ENCODE measurements around the gene HDGFL2.
"Not testable (repeated sequence)": the region's sequence is repeated elsewhere in the genome, so short reads cannot be mapped to it uniquely, and the experiment has no call there.

HDGFL2 gene

DNA sequence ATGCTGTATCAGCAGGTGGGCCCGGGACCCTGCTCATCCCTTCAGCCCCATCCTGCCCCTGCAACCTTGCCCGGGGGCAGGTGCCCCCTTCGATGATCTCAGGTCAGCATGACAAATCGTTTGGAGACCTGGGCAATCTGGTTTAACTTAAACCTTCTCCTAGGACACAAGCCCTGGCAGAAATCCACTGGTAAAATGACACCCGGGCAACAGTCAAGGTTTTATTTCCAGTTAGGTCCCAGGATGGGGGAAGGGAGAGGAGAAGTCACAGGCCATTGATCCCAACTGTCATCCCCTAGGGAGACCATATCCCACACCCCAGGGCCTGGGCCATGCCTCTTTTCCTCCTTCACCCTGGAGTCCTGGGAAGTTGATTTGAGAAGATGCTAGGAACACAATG, 64.7 kb downstream of the HDGFL2 start:
- ChIA-PET CTCF (no interaction called here), POLR2A (ENCODE audit: low non-redundant PET) (no interaction called here)
- H3K27ac ChIP-seq, result no peak overlapping the region
- no peak for DNase-seq (ENCODE audit: low spot score)
- TF ChIP-seq, protein P1, sequence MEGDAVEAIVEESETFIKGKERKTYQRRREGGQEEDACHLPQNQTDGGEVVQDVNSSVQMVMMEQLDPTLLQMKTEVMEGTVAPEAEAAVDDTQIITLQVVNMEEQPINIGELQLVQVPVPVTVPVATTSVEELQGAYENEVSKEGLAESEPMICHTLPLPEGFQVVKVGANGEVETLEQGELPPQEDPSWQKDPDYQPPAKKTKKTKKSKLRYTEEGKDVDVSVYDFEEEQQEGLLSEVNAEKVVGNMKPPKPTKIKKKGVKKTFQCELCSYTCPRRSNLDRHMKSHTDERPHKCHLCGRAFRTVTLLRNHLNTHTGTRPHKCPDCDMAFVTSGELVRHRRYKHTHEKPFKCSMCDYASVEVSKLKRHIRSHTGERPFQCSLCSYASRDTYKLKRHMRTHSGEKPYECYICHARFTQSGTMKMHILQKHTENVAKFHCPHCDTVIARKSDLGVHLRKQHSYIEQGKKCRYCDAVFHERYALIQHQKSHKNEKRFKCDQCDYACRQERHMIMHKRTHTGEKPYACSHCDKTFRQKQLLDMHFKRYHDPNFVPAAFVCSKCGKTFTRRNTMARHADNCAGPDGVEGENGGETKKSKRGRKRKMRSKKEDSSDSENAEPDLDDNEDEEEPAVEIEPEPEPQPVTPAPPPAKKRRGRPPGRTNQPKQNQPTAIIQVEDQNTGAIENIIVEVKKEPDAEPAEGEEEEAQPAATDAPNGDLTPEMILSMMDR (conservative IDR thresholded peaks at IDR 0.05; ENCODE audit: low read depth), result no peak

DNA sequence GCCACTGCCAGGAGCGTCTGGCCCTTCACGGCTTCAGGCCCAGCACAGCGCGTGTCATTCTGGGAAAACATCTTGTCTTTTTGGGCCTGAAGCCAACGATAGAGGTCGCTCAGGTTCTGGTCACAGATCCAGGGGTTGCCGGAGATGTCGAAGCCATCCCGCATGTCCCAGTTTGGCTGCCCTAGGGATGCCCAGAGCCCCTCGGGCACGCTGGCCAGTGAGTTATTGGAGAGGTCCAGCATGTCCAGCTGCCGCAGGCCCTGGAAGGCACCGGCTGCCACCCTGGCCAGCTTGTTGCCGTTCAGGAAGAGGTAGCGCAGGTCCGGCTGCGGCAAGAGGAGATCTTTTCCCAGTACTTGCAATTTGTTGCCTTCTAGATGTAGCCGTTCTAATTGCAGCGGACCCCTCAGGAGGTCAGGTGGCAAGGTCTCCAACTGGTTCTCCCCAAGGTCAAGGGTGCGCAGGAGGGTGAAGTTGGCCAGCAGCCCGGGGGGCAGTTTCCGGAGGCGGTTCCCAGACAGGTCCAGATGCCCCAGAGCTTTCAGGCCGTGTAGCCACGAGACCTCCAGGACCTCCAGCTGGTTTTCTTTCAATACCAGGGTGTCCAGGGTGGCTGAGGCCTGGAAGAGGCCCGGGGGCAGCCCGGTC, 66.0 kb downstream of the HDGFL2 start:
- no peak for DNase-seq (ENCODE audit: low spot score)
- TF ChIP-seq, protein P1 (conservative IDR thresholded peaks at IDR 0.05; ENCODE audit: low read depth), result no peak
- ChIA-PET POLR2A (ENCODE audit: low non-redundant PET) (no interaction called here), CTCF (interaction anchor here (0.6 to 1.3 kb wide), 4 partner anchors 13 to 163 kb away, joined by 3 to 6 read pairs (median 4); no protein-coding TSS in a partner anchor)
- H3K27ac ChIP-seq, result no peak overlapping the region

DNA sequence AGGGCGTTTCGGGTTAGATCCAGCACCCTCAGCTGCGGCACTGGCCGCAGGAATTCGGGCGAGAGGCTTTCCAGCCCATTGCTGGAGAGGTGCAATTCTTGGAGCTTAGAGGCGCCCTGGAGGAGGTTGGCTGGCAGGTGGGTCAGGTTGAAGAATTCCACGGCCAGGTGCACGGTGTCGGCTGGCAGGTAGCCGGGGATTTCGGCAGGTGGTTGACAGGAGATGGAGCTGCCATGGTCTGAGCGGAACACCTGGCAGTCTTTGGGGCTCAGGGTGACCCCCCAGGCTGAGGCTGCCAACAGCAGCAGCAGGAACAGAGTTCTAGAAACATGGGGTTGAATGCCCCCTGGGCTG, 66.5 kb downstream of the HDGFL2 start:
- CTCF ChIA-PET, result interaction anchor here (0.6 to 1.3 kb wide), 5 partner anchors 9 to 164 kb away, joined by 3 to 6 read pairs (median 3); no protein-coding TSS in a partner anchor
- TF ChIP-seq, protein P1 (conservative IDR thresholded peaks at IDR 0.05; ENCODE audit: low read depth), result no peak
- DNase-seq (ENCODE audit: low spot score), result no peak
- POLR2A ChIA-PET (ENCODE audit: low non-redundant PET), result no interaction called here
- H3K27ac ChIP-seq, result no peak overlapping the region

DNA sequence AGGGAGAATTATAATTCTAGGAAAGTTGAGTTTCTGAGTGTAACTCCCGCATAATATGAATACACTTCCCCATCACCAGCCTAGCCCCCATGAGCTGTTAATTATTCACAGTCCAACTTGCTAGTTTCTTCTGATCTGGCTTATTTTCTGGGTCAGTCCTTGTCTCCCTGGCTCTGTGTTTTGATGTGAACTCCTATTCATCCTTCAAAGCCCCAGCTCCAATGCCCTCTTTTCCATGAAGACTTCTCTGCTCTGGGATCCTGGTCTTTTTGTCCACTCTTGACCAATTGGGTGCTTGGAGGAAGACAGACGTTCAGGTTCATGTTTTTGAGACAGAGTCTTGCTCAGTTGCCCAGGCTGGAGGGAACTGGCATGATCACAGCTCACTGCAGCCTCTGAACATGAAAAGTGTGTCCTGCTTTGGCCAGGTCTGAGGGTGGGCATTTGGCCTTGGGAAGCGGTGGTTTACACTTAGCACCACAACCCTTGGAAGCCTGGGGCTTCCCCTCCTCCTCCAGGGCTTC, 67.1 kb downstream of the HDGFL2 start:
- DNase-seq (ENCODE audit: low spot score), result no peak
- no peak overlapping the region for H3K27ac ChIP-seq
- TF ChIP-seq, protein P1 (conservative IDR thresholded peaks at IDR 0.05; ENCODE audit: low read depth), result no peak
- ChIA-PET POLR2A (ENCODE audit: low non-redundant PET) (no interaction called here), CTCF (interaction anchor here (0.6 to 1.3 kb wide), 5 partner anchors 8 to 165 kb away, joined by 3 to 4 read pairs (median 3); no protein-coding TSS in a partner anchor)

DNA sequence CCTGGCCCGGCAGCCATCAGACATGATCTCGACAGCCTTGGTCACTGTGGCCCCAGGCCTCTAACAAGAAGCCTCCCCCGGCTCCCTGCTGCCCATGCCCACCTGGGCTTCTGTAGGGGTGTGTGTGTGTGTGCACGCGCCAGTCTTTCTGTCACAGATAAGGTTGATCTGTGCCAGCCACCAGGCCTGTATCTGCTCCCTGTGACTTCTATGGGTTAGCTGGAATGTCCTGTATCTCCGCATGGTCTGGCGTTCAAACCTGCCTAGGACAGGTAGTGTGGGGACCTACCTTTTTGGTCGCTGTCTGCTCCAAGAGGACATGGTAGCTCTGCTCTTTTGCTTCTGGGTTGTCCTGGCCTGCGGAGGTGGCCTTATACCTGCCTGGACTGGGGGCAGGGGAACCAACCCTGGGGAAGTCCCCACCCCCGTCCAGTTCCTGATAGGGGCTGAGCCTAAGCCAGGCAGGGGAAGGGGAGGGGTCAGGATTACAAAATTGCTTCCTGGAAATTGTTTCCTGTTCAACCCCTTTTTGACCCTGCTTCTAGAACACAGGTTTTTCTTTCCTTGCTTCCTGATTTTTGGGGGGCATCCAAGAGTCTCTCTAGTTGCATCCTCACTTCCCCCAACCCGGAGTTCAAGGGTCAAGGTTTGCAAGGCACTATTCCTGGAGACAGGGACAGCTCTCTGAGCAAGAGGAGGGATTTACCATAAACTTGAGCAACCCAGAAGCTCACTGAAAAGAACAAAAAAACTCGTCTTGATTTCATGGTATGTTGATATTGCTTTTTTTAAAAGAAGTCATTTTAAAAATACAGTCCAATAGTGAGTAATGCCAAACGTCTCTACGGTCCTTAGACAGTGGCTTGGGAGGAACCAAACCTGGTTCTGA, 67.8 kb downstream of the HDGFL2 start, which contains the start of gene LRG1:
TSS of gene LRG1 (minus strand) at position 344 of the 889 bp plus-strand sequence. CDS start at position 321, 23 bp downstream.
- no peak for DNase-seq (ENCODE audit: low spot score)
- TF ChIP-seq, protein P1 (conservative IDR thresholded peaks at IDR 0.05; ENCODE audit: low read depth), result no peak
- ChIA-PET CTCF (interaction anchor here (0.8 to 1.3 kb wide), 3 partner anchors 17 to 96 kb away, joined by 3 read pairs; no protein-coding TSS in a partner anchor), POLR2A (ENCODE audit: low non-redundant PET) (no interaction called here)
- no peak within 1 kb of the TSS for H3K27ac ChIP-seq

DNA sequence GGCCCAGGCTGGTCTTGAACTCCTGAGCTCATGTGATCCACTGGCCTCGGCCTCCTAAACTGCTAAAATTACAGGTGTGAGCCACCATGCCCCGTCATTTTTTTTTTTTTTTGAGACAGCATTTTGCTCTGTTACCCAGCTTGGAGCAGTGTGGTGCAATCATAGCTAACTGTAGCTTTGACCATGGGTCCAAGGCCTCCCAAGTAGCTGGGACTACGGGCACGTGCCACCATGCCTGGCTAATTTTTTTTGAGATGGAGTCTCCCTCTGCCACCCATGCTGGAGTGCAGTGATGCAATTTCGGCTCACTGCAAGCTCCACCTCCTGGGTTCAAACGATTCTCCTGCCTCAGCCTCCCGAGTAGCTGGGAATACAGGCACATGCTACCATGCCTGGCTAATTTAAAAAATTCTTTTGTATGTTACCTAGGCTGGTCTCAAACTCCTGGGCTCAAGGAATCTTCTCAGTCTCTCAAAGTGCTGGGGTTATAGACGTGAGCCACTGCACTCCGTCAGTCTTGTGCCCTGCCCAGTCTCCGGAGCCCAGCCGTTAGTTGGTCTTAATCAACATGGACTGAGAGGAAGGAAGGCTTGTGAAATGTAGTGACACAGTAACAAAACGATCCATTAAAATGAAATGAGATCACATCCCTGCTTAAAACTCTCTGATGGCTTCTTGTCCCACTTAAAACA, 69.2 kb downstream of the HDGFL2 start:
- ChIA-PET CTCF (interaction anchor here (1.4 kb wide), 1 partner anchor 16 kb away, joined by 4 read pairs; no protein-coding TSS in a partner anchor), POLR2A (ENCODE audit: low non-redundant PET) (interaction anchor here (0.6 kb wide), 1 partner anchor 932 kb away, joined by 4 read pairs; no protein-coding TSS in a partner anchor)
- no peak for DNase-seq (ENCODE audit: low spot score)
- H3K27ac ChIP-seq, result no peak overlapping the region
- TF ChIP-seq, protein P1 (conservative IDR thresholded peaks at IDR 0.05; ENCODE audit: low read depth), result no peak

DNA sequence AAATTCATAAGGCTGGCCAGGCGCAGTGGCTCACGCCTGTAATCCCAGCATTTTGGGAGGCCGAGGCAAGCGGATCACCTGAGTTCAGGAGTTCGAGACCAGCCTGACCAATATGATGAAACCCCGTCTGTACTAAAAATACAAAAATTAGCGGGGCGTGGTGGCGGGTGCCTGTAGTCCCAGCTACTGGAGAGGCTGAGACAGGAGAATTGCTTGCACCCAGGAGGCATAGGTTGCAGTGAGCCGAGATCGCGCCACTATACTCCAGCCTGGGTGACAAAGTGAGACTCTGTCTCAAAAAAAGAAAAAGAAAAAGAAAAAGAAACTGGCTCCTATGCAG, 69.7 kb downstream of the HDGFL2 start:
- not testable (repeated sequence) for H3K27ac ChIP-seq; DNase-seq (ENCODE audit: low spot score)
- POLR2A ChIA-PET (ENCODE audit: low non-redundant PET), result interaction anchor here (0.6 kb wide), 1 partner anchor 933 kb away, joined by 4 read pairs; no protein-coding TSS in a partner anchor
- CTCF ChIA-PET, result interaction anchor here (1.4 kb wide), 1 partner anchor 17 kb away, joined by 4 read pairs; no protein-coding TSS in a partner anchor
